Subcutaneous adipose tissue (tissue), 4 donors: ENCODE data around the gene AQP5. TPM values are rescaled to one million over a fixed set of nuclear protein-coding genes. Genes with fewer than 3 reads are reported as not detected.

Experiments used
- CTCF ChIP-seq: fragments of 450-650 bp; IDR thresholded peaks from one replicate; pipeline ENCODE4 v1.5.1; 2016; ENCODE audit warnings: low read depth, mild to moderate bottlenecking, control low read depth, antibody characterized with exemption, moderate library complexity
- total RNA-seq, 4 donors: library from RNA; depleted of rRNA; stranded (reverse); fragments of >200 nt; gene quantifications; one replicate each; pipeline ENCODE4 v1.1.0, GENCODE V29; 2016

The AQP5 gene
- total RNA-seq, 4 donors from 2014 or later: not detected

GRCh38 chr12:49965836-49966235 lies 4.2 kb downstream of the AQP5 start:
- no peak for TF ChIP-seq CTCF

GRCh38 chr12:49966511-49967041 lies 4.9 kb downstream of the AQP5 start:
- TF ChIP-seq CTCF: no peak

- TF ChIP-seq CTCF: no peak
Observed at GRCh38 chr12:49967042-49967776, 5.5 kb downstream of the AQP5 start.

- no peak for TF ChIP-seq CTCF
Observed at GRCh38 chr12:49967777-49968250, 6.1 kb downstream of the AQP5 start.

GRCh38 chr12:49968471-49968870 lies 6.8 kb downstream of the AQP5 start:
- no peak for TF ChIP-seq CTCF

- no peak for TF ChIP-seq CTCF
Observed at GRCh38 chr12:49969027-49969426, 7.4 kb downstream of the AQP5 start.

GRCh38 chr12:49969651-49970429 lies 8.2 kb downstream of the AQP5 start:
- no peak for TF ChIP-seq CTCF
